IMR-90 (cell line): ENCODE measurements around the gene FGB.

Experiments used
- CEBPB ChIP-seq: IDR thresholded peaks from 2 replicates; pipeline ENCODE4 v1.6.1; 2012; ENCODE audit warnings: low read depth, low read length, improper control_type of control experiment
- CTCF ChIP-seq: conservative IDR thresholded peaks from 2 replicates; pipeline ENCODE4 v1.5.1; 2012; ENCODE audit warnings: mild to moderate bottlenecking, low read depth, low read length, improper control_type of control experiment
- ELK1 ChIP-seq: fragments of 150-350 bp; IDR thresholded peaks from 2 replicates; pipeline ENCODE4 v1.6.1; 2016; ENCODE audit warnings: low read depth, mild to moderate bottlenecking, low read length, moderate library complexity, borderline replicate concordance
- POLR2A ChIP-seq: IDR thresholded peaks from 2 replicates; pipeline ENCODE4 v1.6.1; 2012; ENCODE audit warnings: mild to moderate bottlenecking, low read depth, low read length

- no peak for TF ChIP-seq CTCF
- no peak for TF ChIP-seq POLR2A
- no peak for TF ChIP-seq CEBPB
- no peak for TF ChIP-seq ELK1
These were observed 40.5 kb downstream of the FGB start for GRCh38 chr4:154603033-154603943.
